T-helper 2 cell (primary cell): ENCODE results near the gene PPP3R2.
"Not testable (repeated sequence)": the region's sequence is repeated elsewhere in the genome, so short reads cannot be mapped to it uniquely, and the experiment has no call there.

Experiments
- DNase-seq, 5 experiments: peaks; one replicate each; pipeline versions ENCODE4 v3.0.0 to v3.0.0-alpha.2; 2012 to 2022

PPP3R2 gene

GRCh38 chr9:101587332-101588043, 7.3 kb downstream of the PPP3R2 start:
- DNase-seq, result no peak

DNA sequence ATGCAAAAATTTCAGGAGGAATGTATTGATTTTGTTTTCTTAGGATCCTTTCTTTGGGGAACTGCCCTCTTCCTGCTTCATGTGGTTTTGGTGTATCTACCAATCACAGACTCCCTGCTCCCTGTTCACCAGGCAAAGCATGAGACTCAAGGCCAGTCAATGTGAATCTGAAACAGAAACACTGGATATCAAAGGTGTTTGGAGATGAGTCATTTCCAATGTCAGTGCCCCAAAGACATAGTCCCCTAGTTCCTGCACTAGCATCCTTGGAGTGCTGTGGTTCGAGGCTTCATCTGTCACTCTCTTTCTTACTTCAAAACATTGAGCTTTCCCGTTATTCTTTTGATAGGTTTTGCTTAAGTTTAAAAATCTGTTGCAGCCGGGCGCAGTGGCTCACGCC, 8.1 kb downstream of the PPP3R2 start:
- peak in 1 of 5 experiments; percentile 77 for DNase-seq

DNA sequence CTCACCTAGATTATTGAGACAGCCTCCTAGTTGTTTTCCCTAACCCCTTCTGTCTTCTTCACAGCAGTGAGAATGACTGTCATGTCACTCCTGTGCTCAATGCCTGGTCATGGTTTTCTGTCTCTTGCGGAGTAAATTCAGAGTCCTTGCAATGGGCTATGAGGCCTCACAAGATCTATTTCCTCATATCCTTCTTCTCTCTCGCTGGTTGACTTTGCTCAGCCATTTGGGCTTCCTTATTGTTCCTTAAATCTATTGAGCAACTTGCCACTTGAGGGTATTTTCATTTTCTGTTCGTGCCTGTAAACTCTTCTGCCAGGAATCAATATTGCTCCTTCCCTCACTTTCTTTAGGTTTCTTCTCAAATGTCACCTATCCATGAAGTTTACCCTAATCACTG, 9.0 kb downstream of the PPP3R2 start:
- DNase-seq, result no peak

DNA sequence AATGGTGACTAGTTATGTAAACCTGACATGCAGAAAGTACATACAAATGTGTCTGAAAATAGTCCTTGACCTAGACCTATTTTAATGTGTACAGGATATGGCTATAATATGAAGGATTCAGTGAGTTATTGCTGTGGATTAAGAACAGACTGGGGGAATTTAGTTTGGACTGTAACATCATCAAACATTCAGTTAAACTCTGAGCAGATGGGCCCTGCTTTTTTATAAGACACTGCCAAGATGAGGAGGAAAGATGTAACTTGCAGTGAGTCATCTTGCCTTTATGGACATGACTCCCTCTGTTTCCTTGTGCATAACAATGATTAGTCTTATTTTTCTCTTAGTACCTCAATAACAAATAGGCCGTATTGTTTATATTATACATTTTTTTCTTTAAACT, 12.2 kb downstream of the PPP3R2 start:
- no peak for DNase-seq

DNA sequence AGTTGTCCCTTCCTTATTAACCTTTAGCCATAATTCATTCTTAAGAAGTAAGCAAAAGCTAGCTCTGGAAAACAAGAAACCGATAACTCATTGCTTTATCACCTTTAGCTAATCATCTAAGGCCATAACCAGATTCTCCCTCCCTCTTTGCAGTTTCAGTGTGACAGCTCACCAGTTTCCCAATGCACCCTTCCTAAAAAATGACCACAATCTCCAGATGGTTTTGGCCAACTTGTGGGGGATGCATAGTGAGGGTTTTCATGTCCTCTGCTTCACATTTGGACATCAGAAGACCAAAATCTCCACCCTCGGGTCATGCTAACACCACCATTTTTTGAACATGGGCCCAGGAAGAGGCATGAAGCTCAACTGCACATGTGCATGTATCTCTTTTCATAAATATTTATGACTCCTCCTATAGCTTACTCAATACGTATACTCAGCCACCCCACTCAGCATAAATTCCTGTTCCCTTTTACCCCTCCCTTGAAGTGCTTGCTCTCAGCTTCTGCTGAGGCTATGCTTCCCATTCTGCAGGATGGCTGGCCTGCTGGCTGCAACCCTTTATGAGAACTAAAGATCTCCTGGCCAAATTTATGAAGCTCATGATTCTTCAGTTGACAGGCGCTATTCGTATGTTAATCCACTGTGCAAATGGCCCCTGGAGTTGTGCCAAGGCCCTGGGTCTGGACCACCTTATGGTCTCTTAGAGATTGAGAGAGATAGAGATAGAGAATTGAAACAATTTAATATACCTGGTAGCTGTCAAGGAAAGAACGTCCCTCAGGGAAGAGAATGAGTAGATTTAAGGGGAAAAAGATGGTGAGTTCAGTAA, 14.8 kb downstream of the PPP3R2 start:
- no peak for DNase-seq

DNA sequence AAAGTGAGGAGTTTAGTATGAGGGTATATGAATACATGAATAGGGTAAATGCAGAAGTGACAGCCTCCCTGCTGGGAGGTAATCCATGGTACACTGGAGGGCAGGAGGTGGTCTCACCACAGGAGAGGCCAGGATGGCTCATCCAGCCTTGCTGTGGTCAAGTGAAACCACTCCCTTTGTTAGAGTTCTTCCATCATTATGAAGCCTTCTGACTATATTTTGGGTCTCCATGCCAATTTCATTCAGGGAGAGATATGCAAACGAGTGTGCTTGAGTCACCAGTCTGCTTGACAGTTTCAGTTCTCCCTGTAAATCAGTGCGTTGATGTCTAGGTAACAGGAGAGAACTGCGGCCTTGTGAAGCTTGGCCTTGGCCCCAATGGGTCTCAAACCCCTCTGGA, 16.4 kb downstream of the PPP3R2 start:
- DNase-seq, result no peak

DNA sequence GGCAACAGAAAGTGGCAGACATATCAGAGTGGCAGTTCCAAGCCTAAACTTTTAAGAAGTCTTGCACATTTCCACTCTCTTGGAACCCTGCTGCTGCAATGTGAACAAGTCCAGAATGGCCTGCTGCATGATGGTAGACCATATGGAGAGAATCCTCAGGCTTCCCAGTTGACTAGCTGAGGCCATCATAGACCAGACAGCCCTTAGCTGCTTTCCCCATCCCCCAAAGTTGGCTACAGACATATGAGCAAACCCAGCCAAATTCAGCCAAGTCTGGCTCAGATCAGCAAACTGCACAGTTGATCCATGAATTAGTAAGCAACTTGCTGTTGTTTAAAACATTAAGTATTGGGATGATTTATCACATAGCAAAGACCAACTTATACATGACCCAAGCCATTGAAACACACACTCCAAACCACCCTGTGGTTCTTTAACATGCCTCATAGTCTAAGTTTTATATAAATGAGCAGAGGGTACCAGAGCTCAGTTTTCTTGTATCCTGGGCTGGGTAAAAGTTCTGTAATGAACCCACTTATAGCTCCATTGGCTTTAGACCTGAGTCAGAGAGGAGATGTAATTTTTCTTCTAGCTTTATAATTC, 19.9 kb downstream of the PPP3R2 start:
- no peak for DNase-seq

- no peak for DNase-seq
Observed at GRCh38 chr9:101572316-101572715, 22.5 kb downstream of the PPP3R2 start.

DNA sequence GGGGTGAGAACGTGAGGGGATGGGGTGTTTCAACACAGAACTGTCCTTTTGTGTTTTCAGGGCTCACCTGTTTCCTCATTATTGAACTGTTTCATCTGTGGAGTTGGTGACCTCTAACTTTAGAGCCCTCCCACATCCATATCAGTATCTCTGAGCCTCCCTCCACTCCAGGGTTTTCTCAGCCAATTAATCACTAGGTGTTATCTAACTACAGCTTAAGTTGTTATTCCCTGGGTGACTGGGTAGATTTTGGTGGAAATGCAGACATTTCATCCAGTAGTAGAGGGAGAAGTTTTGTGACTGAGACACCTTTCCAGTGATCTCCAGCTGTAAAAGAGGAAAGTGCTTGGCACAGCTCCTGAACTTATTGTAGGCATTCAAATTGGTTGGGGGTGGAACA, 23.7 kb downstream of the PPP3R2 start:
- DNase-seq, result no peak

- DNase-seq, result peak in 2 of 5 experiments; percentile 24 to 31
Observed at GRCh38 chr9:101569741-101570501, 24.8 kb downstream of the PPP3R2 start.

DNA sequence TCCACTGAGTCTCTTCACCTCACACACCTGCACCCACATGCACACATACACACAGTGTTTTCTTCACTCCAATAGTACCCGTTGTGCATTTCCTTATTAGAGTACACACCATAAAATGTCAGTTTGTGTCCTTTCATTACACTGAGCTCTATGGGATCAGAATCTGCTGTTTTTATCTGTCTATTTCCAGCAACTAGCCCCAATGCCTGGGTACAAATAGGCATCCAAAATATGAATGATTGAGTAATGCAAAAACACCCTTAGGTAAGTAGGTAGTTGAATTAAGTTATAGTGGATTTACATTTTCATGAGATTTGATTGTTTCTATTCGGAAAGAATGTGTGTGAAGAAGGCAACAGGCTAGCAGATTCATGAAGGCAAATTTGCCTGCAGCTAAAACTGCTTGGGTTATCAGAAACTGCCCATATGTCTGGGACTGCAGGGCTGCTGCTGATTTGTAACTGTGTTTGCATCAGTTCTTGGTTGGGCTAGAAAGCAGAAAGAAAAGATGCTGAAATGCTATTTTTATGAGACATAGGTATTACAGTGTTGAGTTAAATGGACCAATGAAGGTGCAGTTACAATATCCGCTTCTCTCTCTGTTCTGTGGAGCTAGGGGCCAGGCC, 26.9 kb downstream of the PPP3R2 start:
- no peak for DNase-seq

GRCh38 chr9:101566904-101567724, 27.7 kb downstream of the PPP3R2 start:
- peak in 1 of 5 experiments; percentile 59 for DNase-seq

DNA sequence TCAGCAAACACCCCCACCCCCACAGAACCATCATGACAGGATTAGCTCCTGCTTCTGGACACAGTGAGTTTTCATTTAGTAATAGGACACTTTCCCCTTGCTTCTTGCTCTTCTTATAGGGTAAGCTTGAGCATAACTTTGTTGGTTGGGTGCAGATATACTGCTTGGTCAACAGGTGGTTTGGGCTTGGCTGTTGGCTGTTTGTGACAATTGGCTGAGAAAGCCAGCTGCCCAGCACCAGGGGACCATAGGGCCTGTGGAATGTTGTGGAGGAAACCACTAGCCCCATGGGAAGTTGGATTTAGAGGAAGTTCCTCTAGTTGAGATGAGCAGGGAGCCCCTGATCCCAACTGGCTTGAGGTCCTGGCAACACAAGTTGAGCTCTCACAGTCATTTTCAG, 30.5 kb downstream of the PPP3R2 start:
- DNase-seq, result no peak

- no peak for DNase-seq
Observed at GRCh38 chr9:101562966-101563365, 31.8 kb downstream of the PPP3R2 start.

- peak in 2 of 5 experiments; percentile 17 to 69 for DNase-seq
Observed at GRCh38 chr9:101561740-101562139, 33.0 kb downstream of the PPP3R2 start.

DNA sequence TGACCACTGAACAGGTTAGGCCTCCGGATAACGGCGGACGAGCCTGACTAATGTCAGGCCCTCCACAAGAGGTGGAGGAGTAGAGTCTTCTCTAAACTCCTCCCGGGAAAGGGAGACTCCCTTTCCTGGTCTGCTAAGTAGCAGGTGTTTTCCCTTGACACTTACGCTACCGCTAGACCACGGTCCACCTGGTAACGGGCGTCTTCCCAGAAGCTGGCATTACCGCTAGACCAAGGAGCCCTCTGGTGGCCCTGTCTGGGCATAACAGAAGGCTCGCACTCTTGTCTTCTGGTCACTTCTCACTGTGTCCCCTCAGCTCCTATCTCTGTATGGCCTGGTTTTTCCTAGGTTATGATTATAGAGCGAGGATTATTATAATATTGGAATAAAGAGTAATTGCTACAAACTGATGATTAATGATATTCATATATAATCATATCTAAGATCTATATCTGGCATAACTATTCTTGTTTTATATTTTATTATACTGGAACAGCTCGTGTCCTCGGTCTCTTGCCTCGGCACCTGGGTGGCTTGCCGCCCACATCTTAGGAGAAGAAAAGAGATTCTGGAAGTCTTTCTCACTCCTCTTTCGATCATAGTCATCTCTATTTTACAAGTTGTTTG, 45.2 kb downstream of the PPP3R2 start:
- DNase-seq, result not testable (repeated sequence)

DNA sequence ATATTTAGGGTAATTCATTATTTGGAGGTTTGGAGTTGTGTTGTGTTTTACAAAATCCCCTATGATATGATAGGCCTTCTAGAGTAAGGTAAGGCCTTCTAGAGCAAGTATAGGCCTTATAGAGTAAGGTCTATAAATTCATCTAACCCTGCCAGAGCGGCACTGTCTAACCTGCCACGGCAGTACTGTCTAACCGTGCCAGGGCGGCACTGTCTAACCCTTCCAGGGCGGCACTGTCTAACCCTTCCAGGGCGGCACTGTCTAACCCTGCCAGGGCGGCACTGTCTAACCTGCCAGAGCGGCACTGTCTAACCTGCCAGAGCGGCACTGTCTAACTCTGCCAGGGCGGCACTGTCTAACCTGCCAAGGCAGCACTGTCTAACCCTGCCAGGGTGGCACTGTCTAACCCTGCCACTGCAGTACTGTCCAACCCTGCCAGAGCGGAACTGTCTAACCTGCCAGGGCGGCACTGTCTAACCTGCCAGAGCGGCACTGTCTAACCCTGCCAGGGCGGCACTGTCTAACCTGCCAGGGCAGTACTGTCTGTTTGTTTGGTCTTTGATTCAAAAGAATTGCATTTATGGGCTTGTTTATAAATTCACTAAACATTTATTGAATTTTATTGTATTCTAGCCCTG, 51.6 kb downstream of the PPP3R2 start:
- DNase-seq, result no peak
